ENCODE measurements around the gene ABHD14A.

The ABHD14A gene

DNA sequence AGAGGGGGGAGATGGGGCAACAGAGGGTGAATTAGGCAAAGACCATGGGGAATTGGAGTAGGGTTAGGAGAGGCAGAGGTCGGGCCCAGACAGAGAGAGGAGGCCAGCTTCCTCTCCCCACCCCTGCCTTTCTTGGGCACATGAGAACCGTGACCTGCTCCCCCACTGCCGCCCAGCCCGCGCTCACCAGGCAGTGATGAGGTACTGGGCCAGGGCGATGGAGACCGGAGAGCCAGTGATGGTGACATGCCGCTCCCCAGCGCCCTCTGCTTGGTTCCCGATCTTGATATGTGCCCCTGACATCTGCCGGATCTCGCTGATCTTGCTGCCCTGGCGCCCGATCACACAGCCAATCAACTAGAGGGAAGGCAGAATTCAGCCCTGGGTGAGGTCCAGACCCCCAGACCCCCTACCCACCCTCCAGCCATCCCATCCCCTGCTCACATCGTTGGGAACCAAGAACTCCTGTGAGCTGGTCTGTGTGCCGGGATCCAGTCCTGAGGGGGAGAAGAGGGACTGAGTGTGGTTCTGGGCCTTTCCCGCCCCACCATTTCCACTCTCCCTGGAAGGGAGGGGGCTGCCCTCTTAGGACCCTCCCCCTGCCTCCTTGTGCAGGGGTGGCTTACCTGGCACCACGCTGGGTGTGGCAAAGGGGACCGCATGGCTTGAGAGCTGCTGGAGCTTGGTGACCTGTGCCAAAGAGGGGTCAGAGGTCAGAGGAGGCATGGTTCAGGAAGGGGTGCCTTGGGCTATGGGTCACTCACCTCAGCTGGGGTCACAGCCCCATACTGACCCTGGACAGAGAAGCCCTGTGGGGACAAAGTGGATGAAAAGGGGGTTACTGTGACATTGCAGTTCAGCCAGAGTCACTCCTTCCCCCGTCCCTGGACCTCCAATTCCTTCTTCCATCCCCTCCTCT lies 16.0 kb upstream of the ABHD14A start:
- TF ChIP-seq, protein P1, sequence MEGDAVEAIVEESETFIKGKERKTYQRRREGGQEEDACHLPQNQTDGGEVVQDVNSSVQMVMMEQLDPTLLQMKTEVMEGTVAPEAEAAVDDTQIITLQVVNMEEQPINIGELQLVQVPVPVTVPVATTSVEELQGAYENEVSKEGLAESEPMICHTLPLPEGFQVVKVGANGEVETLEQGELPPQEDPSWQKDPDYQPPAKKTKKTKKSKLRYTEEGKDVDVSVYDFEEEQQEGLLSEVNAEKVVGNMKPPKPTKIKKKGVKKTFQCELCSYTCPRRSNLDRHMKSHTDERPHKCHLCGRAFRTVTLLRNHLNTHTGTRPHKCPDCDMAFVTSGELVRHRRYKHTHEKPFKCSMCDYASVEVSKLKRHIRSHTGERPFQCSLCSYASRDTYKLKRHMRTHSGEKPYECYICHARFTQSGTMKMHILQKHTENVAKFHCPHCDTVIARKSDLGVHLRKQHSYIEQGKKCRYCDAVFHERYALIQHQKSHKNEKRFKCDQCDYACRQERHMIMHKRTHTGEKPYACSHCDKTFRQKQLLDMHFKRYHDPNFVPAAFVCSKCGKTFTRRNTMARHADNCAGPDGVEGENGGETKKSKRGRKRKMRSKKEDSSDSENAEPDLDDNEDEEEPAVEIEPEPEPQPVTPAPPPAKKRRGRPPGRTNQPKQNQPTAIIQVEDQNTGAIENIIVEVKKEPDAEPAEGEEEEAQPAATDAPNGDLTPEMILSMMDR (conservative IDR thresholded peaks at IDR 0.05; ENCODE audit: low read depth, low read length), result no peak
- no peak overlapping the region for H3K4me3 ChIP-seq (ENCODE audit: low read length)
- DNase-seq (ENCODE audit: low read depth), result no peak

DNA sequence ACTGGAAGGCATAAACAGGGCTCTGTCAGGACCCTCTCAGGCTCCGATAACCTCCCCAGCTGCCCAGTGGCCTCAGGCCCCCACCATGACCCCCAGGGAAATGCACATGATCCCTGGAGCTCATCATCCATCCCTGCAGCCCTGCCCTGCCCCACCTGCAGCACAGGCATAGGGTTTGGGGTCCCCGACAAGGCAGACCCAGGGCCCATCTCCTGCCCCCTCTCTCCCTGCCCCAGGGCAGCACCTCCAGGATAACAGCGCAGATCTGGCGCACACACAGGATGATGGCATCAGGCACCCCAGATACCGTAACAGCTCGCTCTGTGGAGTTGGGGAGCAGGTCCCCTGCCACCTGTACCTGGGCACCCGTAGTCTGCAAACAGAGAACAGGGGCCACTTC lies 15.2 kb upstream of the ABHD14A start:
- H3K4me3 ChIP-seq (ENCODE audit: low read length), result no peak overlapping the region
- no peak for DNase-seq (ENCODE audit: low read depth)
- TF ChIP-seq, protein P1 (conservative IDR thresholded peaks at IDR 0.05; ENCODE audit: low read depth, low read length), result no peak

DNA sequence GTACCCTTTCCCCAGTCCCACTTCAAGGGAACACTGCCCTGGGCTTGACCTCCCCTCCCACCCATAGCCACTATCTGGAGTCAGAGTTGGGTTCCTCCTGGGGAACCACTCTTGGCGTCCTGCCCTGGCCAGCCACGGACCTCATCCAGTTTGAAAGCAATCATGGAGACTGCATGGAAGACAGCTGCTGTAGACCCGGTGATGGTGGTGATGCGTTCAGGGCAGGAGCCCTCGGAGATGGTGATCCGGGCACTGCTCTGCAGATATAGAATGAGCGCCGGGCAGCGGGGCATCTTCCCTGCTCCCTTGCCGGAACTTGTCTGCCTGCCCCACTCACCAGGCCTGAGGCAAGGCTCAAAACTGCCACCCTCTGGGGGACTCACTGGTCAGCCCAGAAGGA lies 14.5 kb upstream of the ABHD14A start:
- TF ChIP-seq, protein P1 (conservative IDR thresholded peaks at IDR 0.05; ENCODE audit: low read depth, low read length), result no peak
- no peak for DNase-seq (ENCODE audit: low read depth)
- H3K4me3 ChIP-seq (ENCODE audit: low read length), result no peak overlapping the region

DNA sequence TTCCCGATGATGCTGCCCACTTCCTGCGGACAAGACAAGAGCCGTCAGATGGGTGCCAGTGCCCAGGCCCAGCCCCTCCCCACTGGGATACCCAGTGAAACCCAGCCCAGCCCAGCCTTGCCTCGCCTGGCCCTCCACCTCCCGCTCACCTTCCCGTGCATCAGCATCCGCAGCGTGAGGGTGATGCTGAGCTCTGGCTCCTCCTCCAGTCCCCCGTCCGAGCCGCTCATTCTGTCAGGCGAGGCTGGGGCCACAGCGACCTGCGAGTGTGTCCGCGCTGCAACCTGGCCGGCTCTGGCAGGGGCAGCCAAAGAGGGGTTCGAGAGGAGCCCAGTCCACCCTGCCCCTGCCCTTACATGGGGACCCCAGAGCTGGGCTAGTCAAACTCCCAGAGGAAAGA lies 13.9 kb upstream of the ABHD14A start:
- H3K4me3 ChIP-seq (ENCODE audit: low read length), result no peak overlapping the region
- TF ChIP-seq, protein P1 (conservative IDR thresholded peaks at IDR 0.05; ENCODE audit: low read depth, low read length), result no peak
- no peak for DNase-seq (ENCODE audit: low read depth)

DNA sequence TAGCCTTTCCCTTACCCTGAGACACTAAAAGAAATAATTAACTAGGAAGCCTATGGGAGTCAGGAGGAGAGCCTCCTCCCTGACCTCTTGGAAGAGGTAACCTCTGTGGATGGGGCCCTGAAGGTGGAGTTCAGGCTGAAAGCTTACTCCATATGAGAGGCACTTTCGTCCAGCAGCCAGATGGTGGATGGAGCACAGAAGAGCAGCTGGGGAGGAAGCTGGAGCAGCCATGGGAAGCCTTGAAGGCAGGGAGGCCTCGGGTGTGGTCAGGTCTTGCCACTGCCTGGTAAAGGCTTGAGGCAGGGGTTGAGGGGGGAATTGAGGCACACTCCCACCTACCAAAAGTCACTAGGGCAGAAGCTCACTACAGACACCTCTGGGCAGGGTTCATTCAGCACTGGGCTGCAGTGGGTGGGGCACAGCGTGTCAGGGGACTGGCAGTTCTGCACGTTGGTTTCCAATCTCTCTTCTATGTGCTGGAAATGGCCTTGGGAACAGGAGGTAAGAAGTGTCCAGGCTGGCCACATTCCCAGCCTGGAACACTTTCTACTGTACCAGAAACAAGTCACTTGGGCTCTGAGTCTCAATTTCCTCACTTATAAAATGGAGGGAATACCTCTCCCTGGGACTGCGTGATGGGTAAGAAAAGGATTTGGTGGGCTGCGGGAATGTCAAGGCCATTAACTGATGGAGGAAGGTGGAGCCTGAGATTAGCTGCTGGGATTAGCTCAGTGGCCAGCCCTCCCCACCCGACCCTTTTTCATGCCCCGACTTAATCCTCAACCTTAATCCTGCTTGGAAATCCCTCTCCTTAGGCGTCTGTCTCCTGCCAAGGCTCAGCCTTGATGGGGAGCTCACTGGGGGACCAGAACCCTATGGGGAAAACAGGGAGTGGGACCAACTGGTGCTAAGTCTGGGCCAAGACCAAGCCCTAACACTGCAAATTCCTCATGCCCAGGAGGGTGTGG lies 13.0 kb upstream of the ABHD14A start:
- TF ChIP-seq, protein P1 (conservative IDR thresholded peaks at IDR 0.05; ENCODE audit: low read depth, low read length), result no peak
- H3K4me3 ChIP-seq (ENCODE audit: low read length), result no peak overlapping the region
- peak; percentile 84 for DNase-seq (ENCODE audit: low read depth)

DNA sequence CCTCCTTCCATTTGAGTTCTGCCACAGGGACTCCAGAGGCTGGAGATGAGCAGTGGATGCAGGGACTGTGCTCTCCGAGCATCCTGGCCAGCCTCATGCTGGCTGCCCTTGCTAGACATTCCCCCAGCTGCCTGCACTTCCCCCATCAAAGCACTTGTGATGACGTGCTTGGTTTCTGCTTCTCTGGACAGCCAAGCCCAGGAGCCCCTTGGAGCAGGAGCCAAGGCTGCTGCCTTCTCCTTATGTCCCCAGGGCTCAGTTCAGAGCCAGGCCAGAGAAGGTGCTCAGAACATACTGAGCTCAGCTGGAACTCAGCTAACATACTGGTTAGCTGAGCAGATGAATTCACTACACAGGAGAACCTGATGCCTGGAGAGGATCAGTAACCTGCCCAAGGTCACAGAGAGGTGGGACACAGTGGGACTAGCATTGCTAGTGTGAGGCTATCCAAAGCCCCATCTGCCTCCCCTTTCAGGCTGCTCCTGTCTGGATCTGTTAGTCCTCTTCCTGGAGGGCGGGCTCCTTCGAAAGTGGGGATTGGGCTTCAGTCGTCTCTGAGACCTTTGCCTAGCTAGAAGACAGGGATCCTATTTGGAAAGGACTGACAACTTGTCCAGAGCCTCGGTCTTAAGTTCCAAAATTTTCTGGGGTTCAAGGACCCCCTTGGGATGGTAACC lies 11.9 kb upstream of the ABHD14A start:
- TF ChIP-seq, protein P1 (conservative IDR thresholded peaks at IDR 0.05; ENCODE audit: low read depth, low read length), result no peak
- DNase-seq (ENCODE audit: low read depth), result no peak
- H3K4me3 ChIP-seq (ENCODE audit: low read length), result no peak overlapping the region

All from retinal pigment epithelial cell (primary cell).